ENCODE results near the gene MAEA.

Gene MAEA

GRCh38 chr4:1250527-1250812, 39.2 kb upstream of the MAEA start:
- DNase-seq = no peak

GRCh38 chr4:1250921-1251772, 38.5 kb upstream of the MAEA start:
- DNase-seq = no peak

GRCh38 chr4:1251773-1252066, 38.0 kb upstream of the MAEA start:
- no peak for DNase-seq

GRCh38 chr4:1252928-1253492, 36.7 kb upstream of the MAEA start:
- no peak for DNase-seq

GRCh38 chr4:1253831-1254230, 35.9 kb upstream of the MAEA start:
- DNase-seq = no peak

GRCh38 chr4:1255151-1255550, 34.5 kb upstream of the MAEA start:
- DNase-seq = no peak

- DNase-seq = no peak
Measured at GRCh38 chr4:1255699-1256098, 34.0 kb upstream of the MAEA start.

- DNase-seq = no peak
Measured at GRCh38 chr4:1258457-1258856, 31.2 kb upstream of the MAEA start.

GRCh38 chr4:1259966-1260365, 29.7 kb upstream of the MAEA start:
- DNase-seq = no peak

- no peak for DNase-seq
Measured at GRCh38 chr4:1260418-1261106, 29.1 kb upstream of the MAEA start.

GRCh38 chr4:1261107-1261928, 28.4 kb upstream of the MAEA start:
- no peak for DNase-seq

GRCh38 chr4:1264942-1265341, 24.7 kb upstream of the MAEA start:
- DNase-seq = no peak

GRCh38 chr4:1265351-1265750, 24.3 kb upstream of the MAEA start:
- no peak for DNase-seq

GRCh38 chr4:1266881-1267763, 22.6 kb upstream of the MAEA start:
- no peak for DNase-seq

- no peak for DNase-seq
Measured at GRCh38 chr4:1269209-1269608, 20.5 kb upstream of the MAEA start.

- DNase-seq = no peak
Measured at GRCh38 chr4:1271686-1272085, 18.0 kb upstream of the MAEA start.

- no peak for DNase-seq
Measured at GRCh38 chr4:1274871-1275270, 14.8 kb upstream of the MAEA start.

- DNase-seq = no peak
Measured at GRCh38 chr4:1276984-1277383, 12.7 kb upstream of the MAEA start.

GRCh38 chr4:1277667-1278665, 11.7 kb upstream of the MAEA start:
- no peak for DNase-seq

GRCh38 chr4:1279253-1279652, 10.4 kb upstream of the MAEA start:
- DNase-seq = no peak

GRCh38 chr4:1283711-1284110, 6.0 kb upstream of the MAEA start:
- DNase-seq = no peak
